HG03432 (cell line): ENCODE results near the gene TMEM187.

ENCODE experiments used
- ATAC-seq: cut with Tn5 transposase; IDR thresholded peaks from one replicate; pipeline ENCODE4 v1.9.1; 2021; ENCODE audit warnings: mild to moderate bottlenecking, moderate library complexity; ENCODE audit not compliant: unreplicated experiment

TMEM187 gene

GRCh38 chrX:154018518-154019060, 46.0 kb downstream of the TMEM187 start:
- no peak for ATAC-seq

- ATAC-seq: peak; percentile 22
These were observed 46.6 kb downstream of the TMEM187 start for GRCh38 chrX:154019061-154019621.

- peak; percentile 76 for ATAC-seq
These were observed 47.3 kb downstream of the TMEM187 start, which contains the start of gene IRAK1 for GRCh38 chrX:154019633-154020528. TSS of gene IRAK1 (minus strand) at chrX:154019902. CDS start at chrX:154019812, 90 bp downstream.

GRCh38 chrX:154020536-154021115, 48.1 kb downstream of the TMEM187 start:
- no peak for ATAC-seq

- ATAC-seq: no peak
These were observed 48.6 kb downstream of the TMEM187 start for GRCh38 chrX:154021131-154021611.

- ATAC-seq: no peak
These were observed 49.6 kb downstream of the TMEM187 start for GRCh38 chrX:154022108-154022507.

- ATAC-seq: no peak
These were observed 50.9 kb downstream of the TMEM187 start for GRCh38 chrX:154023276-154024000.

- no peak for ATAC-seq
These were observed 51.7 kb downstream of the TMEM187 start for GRCh38 chrX:154024271-154024670.

- no peak for ATAC-seq
These were observed 52.7 kb downstream of the TMEM187 start for GRCh38 chrX:154025230-154025629.

- ATAC-seq: no peak
These were observed 53.8 kb downstream of the TMEM187 start for GRCh38 chrX:154026136-154027021.

- no peak for ATAC-seq
These were observed 54.5 kb downstream of the TMEM187 start for GRCh38 chrX:154027022-154027402.

GRCh38 chrX:154027986-154028385, 55.4 kb downstream of the TMEM187 start:
- no peak for ATAC-seq

GRCh38 chrX:154028502-154029184, 56.1 kb downstream of the TMEM187 start:
- ATAC-seq: no peak

- ATAC-seq: no peak
These were observed 56.9 kb downstream of the TMEM187 start for GRCh38 chrX:154029439-154029838.

- no peak for ATAC-seq
These were observed 57.7 kb downstream of the TMEM187 start for GRCh38 chrX:154030266-154030665.

- no peak for ATAC-seq
These were observed 58.3 kb downstream of the TMEM187 start for GRCh38 chrX:154030715-154031305.

- ATAC-seq: no peak
These were observed 59.6 kb downstream of the TMEM187 start for GRCh38 chrX:154032160-154032559.

GRCh38 chrX:154032653-154033052, 60.1 kb downstream of the TMEM187 start:
- no peak for ATAC-seq
